Measurements from ENCODE around the gene TIMM50. TPM values are rescaled to one million over a fixed set of nuclear protein-coding genes. Genes with fewer than 3 reads are reported as not detected.

The TIMM50 gene
- total and polyA plus RNA-seq, 2 of the 8 experiments (the other 6 are each of a cell fraction or from before 2014, with no cell fraction given), result 155 to 187 TPM

GRCh38 chr19:39497996-39498797 lies 17.6 kb downstream of the TIMM50 start (continued):
- no peak for TF ChIP-seq GTF2F1 (IDR thresholded peaks at IDR 0.05; ENCODE audit: borderline replicate concordance, low read depth, low read length)
- TF ChIP-seq SIN3A (conservative IDR thresholded peaks at IDR 0.05 in 1 of 2, IDR thresholded peaks at IDR 0.05 in 1 of 2; ENCODE audit: low read depth in 1 of 2, low read length in 2 of 2), result peak; percentile 39 to 58; a peak in 1 of 4 replicates
- TF ChIP-seq ATF3 (IDR thresholded peaks at IDR 0.05; ENCODE audit: insufficient read depth, low read depth, low read length), result no peak
- no peak for TF ChIP-seq ZNF274 (IDR thresholded peaks at IDR 0.05; ENCODE audit: borderline replicate concordance, extremely low read depth, low read length)
- no peak for TF ChIP-seq KDM5A (IDR thresholded peaks at IDR 0.05; ENCODE audit: low read length)
- TF ChIP-seq TAF7 (optimal IDR thresholded peaks at IDR 0.05; ENCODE audit: borderline replicate concordance, low read depth, low read length), result no peak
- no peak for TF ChIP-seq POU5F1 (IDR thresholded peaks at IDR 0.05; ENCODE audit: low read depth, low read length)
- no peak for TF ChIP-seq RXRA (IDR thresholded peaks at IDR 0.05; ENCODE audit: insufficient read depth, low read depth, low read length)
- TF ChIP-seq RAD21 (IDR thresholded peaks at IDR 0.05 in 1 of 2, conservative IDR thresholded peaks at IDR 0.05 in 1 of 2; ENCODE audit: low read depth in 2 of 2, low read length in 2 of 2), result peak; percentile 40 to 47
- no peak for TF ChIP-seq RNF2 (IDR thresholded peaks at IDR 0.05; ENCODE audit: borderline replicate concordance, low read depth, low read length, missing control alignments, poor library complexity, severe bottlenecking)
- TF ChIP-seq CBX5 (IDR thresholded peaks at IDR 0.05; ENCODE audit: low read depth, low read length), result no peak

Data from H1 (cell line).